ENCODE data around the gene WDR1.
"Not testable (repeated sequence)": the region's sequence is repeated elsewhere in the genome, so short reads cannot be mapped to it uniquely, and the experiment has no call there.

The WDR1 gene

GRCh38 chr4:10128761-10129160 lies 12.2 kb upstream of the WDR1 start:
- no peak overlapping the region for H3K4me2 ChIP-seq (ENCODE audit: low read length)
- no peaks in the 10 kb centered on the region for H3K79me2 ChIP-seq
- no peak overlapping the region for H2AFZ ChIP-seq
- peaks cover 3% of the 10 kb centered on the region for H3K4me1 ChIP-seq
- H3K27me3 ChIP-seq (ENCODE audit: control insufficient read depth, insufficient read depth, low read length), result no peaks in the 10 kb centered on the region
- H3K4me3 ChIP-seq (ENCODE audit: low read depth, low read length), result no peak overlapping the region
- no peaks in the 10 kb centered on the region for H3K36me3 ChIP-seq (ENCODE audit: control insufficient read depth, insufficient read depth, low read length)
- no peak for TF ChIP-seq CTCF (IDR thresholded peaks at IDR 0.05)
- H3K9ac ChIP-seq, result no peak overlapping the region
- no peak overlapping the region for H3K27ac ChIP-seq
- no peaks in the 10 kb centered on the region for H3K9me3 ChIP-seq (ENCODE audit: control insufficient read depth, low read length)

- not testable (repeated sequence) for H3K36me3 ChIP-seq (ENCODE audit: control insufficient read depth, insufficient read depth, low read length); H3K27ac ChIP-seq; H3K4me3 ChIP-seq (ENCODE audit: low read depth, low read length); H3K27me3 ChIP-seq (ENCODE audit: control insufficient read depth, insufficient read depth, low read length); H2AFZ ChIP-seq; H3K4me2 ChIP-seq (ENCODE audit: low read length); H3K9ac ChIP-seq; H3K9me3 ChIP-seq (ENCODE audit: control insufficient read depth, low read length); H3K4me1 ChIP-seq; H3K79me2 ChIP-seq
Measured at GRCh38 chr4:10127531-10127930, 10.9 kb upstream of the WDR1 start.

GRCh38 chr4:10124167-10124930 lies 7.8 kb upstream of the WDR1 start:
- TF ChIP-seq CTCF (IDR thresholded peaks at IDR 0.05), result no peak
- Histone ChIP-seq H3K27ac (no peak overlapping the region), H3K4me1 (peaks cover 3% of the 10 kb centered on the region), H3K4me2 (ENCODE audit: low read length) (no peak overlapping the region), H3K9ac (no peak overlapping the region), H3K79me2 (no peaks in the 10 kb centered on the region), H2AFZ (no peak overlapping the region), H3K36me3 (ENCODE audit: control insufficient read depth, insufficient read depth, low read length) (no peaks in the 10 kb centered on the region), H3K4me3 (ENCODE audit: low read depth, low read length) (no peak overlapping the region), H3K27me3 (ENCODE audit: control insufficient read depth, insufficient read depth, low read length) (no peaks in the 10 kb centered on the region), H3K9me3 (ENCODE audit: control insufficient read depth, low read length) (no peaks in the 10 kb centered on the region)

GRCh38 chr4:10123227-10124101 lies 6.9 kb upstream of the WDR1 start:
- H3K36me3 ChIP-seq (ENCODE audit: control insufficient read depth, insufficient read depth, low read length), result no peaks in the 10 kb centered on the region
- no peak for TF ChIP-seq CTCF (IDR thresholded peaks at IDR 0.05)
- H3K27ac ChIP-seq, result peak overlapping the region; percentile 15
- H3K9ac ChIP-seq, result no peak overlapping the region
- H3K4me3 ChIP-seq (ENCODE audit: low read depth, low read length), result no peak overlapping the region
- no peaks in the 10 kb centered on the region for H3K79me2 ChIP-seq
- no peaks in the 10 kb centered on the region for H3K27me3 ChIP-seq (ENCODE audit: control insufficient read depth, insufficient read depth, low read length)
- no peak overlapping the region for H2AFZ ChIP-seq
- H3K4me1 ChIP-seq, result peaks cover 3% of the 10 kb centered on the region
- no peak overlapping the region for H3K4me2 ChIP-seq (ENCODE audit: low read length)
- H3K9me3 ChIP-seq (ENCODE audit: control insufficient read depth, low read length), result no peaks in the 10 kb centered on the region

GRCh38 chr4:10122236-10122932 lies 5.8 kb upstream of the WDR1 start:
- Histone ChIP-seq H3K9ac (no peak overlapping the region), H2AFZ (no peak overlapping the region), H3K4me3 (ENCODE audit: low read depth, low read length) (no peak overlapping the region), H3K9me3 (ENCODE audit: control insufficient read depth, low read length) (no peaks in the 10 kb centered on the region), H3K4me1 (peaks cover 6% of the 10 kb centered on the region), H3K79me2 (no peaks in the 10 kb centered on the region), H3K27ac (no peak overlapping the region), H3K36me3 (ENCODE audit: control insufficient read depth, insufficient read depth, low read length) (no peaks in the 10 kb centered on the region), H3K4me2 (ENCODE audit: low read length) (no peak overlapping the region), H3K27me3 (ENCODE audit: control insufficient read depth, insufficient read depth, low read length) (no peaks in the 10 kb centered on the region)
- TF ChIP-seq CTCF (IDR thresholded peaks at IDR 0.05), result no peak
